ENCODE measurements around the gene PRKCH. TPM values are rescaled to one million over a fixed set of nuclear protein-coding genes. Genes with fewer than 3 reads are reported as not detected.

PRKCH gene
- total and polyA plus RNA-seq, 2 of the 13 experiments (the other 11 are each of a cell fraction or from before 2014, with no cell fraction given), result 0.48 to 1.3 TPM

GRCh38 chr14:61561657-61562276 is 240.4 kb downstream of the PRKCH start (continued):
- no peak for TF ChIP-seq GMEB1 (CRISPR knock-in tag; IDR thresholded peaks at IDR 0.05; ENCODE audit: borderline replicate concordance)
- TF ChIP-seq ZBTB7A (CRISPR knock-in tag; IDR thresholded peaks at IDR 0.05), result peak; percentile 54; the same call in 1 of the 2 replicates
- 0 out of 2 replicates have a peak, but pooled peaks have one; percentile 26 for TF ChIP-seq ZNF24 (IDR thresholded peaks at IDR 0.05)
- no peak for TF ChIP-seq MATR3 (CRISPR knock-in tag; IDR thresholded peaks at IDR 0.05)
- TF ChIP-seq ADNP (CRISPR knock-in tag; IDR thresholded peaks at IDR 0.05), result no peak
- TF ChIP-seq, protein P1, sequence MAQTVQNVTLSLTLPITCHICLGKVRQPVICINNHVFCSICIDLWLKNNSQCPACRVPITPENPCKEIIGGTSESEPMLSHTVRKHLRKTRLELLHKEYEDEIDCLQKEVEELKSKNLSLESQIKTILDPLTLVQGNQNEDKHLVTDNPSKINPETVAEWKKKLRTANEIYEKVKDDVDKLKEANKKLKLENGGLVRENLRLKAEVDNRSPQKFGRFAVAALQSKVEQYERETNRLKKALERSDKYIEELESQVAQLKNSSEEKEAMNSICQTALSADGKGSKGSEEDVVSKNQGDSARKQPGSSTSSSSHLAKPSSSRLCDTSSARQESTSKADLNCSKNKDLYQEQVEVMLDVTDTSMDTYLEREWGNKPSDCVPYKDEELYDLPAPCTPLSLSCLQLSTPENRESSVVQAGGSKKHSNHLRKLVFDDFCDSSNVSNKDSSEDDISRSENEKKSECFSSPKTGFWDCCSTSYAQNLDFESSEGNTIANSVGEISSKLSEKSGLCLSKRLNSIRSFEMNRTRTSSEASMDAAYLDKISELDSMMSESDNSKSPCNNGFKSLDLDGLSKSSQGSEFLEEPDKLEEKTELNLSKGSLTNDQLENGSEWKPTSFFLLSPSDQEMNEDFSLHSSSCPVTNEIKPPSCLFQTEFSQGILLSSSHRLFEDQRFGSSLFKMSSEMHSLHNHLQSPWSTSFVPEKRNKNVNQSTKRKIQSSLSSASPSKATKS (CRISPR knock-in tag; IDR thresholded peaks at IDR 0.05), result no peak
- no peak for TF ChIP-seq CBX2 (IDR thresholded peaks at IDR 0.05; ENCODE audit: low read depth, low read length)
- no peak for TF ChIP-seq CBX2 (CRISPR knock-in tag; IDR thresholded peaks at IDR 0.05; ENCODE audit: low read depth)
- TF ChIP-seq ZNF550 (CRISPR knock-in tag; IDR thresholded peaks at IDR 0.05; ENCODE audit: borderline replicate concordance), result no peak
- no peak for TF ChIP-seq SYNCRIP (IDR thresholded peaks at IDR 0.05; ENCODE audit: insufficient read depth, low read depth, low read length)
- TF ChIP-seq RNF2 (conservative IDR thresholded peaks at IDR 0.05; ENCODE audit: low read depth), result no peak
- TF ChIP-seq CBFB (CRISPR knock-in tag; IDR thresholded peaks at IDR 0.05), result 0 out of 2 replicates have a peak, but pooled peaks have one; percentile 49
- TF ChIP-seq ZNF674 (CRISPR knock-in tag; IDR thresholded peaks at IDR 0.05; ENCODE audit: low read depth), result no peak
- 0 out of 2 replicates have a peak, but pooled peaks have one; percentile 20 for TF ChIP-seq KLF6 (CRISPR knock-in tag; IDR thresholded peaks at IDR 0.05)
- TF ChIP-seq SPEN (CRISPR knock-in tag; IDR thresholded peaks at IDR 0.05; ENCODE audit: low read depth), result peak; percentile 61
- TF ChIP-seq ZNF768 (CRISPR knock-in tag; IDR thresholded peaks at IDR 0.05), result no peak
- no peak for TF ChIP-seq REXO4 (CRISPR knock-in tag; IDR thresholded peaks at IDR 0.05; ENCODE audit: borderline replicate concordance)
- TF ChIP-seq NFYC (CRISPR knock-in tag; IDR thresholded peaks at IDR 0.05), result no peak
- TF ChIP-seq ZNF841 (CRISPR knock-in tag; IDR thresholded peaks at IDR 0.05; ENCODE audit: borderline replicate concordance), result no peak
- TF ChIP-seq ZNF564 (CRISPR knock-in tag; IDR thresholded peaks at IDR 0.05), result peak; percentile 56; the same call in 1 of the 2 replicates
- no peak for TF ChIP-seq HMGA1 (CRISPR knock-in tag; conservative IDR thresholded peaks at IDR 0.05)
- peak; percentile 81 for TF ChIP-seq CCDC6 (CRISPR knock-in tag; IDR thresholded peaks at IDR 0.05)
- TF ChIP-seq SP4 (CRISPR knock-in tag; IDR thresholded peaks at IDR 0.05), result peak; percentile 48; the same call in 1 of the 2 replicates
- TF ChIP-seq PHF21A (CRISPR knock-in tag; IDR thresholded peaks at IDR 0.05), result peak; percentile 83
- TF ChIP-seq YEATS4 (CRISPR knock-in tag; IDR thresholded peaks at IDR 0.05; ENCODE audit: borderline replicate concordance), result peak; percentile 75
- TF ChIP-seq ATF2 (CRISPR knock-in tag; IDR thresholded peaks at IDR 0.05), result peak; percentile 43; the same call in 1 of the 2 replicates
